OCI-LY7 (cell line): ENCODE data around the gene CBY2. TPM values are rescaled to one million over a fixed set of nuclear protein-coding genes. Genes with fewer than 3 reads are reported as not detected.

ENCODE experiments used
- BruUV-seq: library from RNA; stranded (reverse); fragments of 400-500 nt; replicated peaks from 2 replicates; lab custom pipeline; 2021; lab: Mats Ljungman, UMichigan
- CTCF ChIA-PET: fragments of 300-600 bp; sonication (Branson Sonifier 250); formaldehyde crosslinking; loops from one replicate; lab custom pipeline; 2022; ENCODE audit warnings: antibody characterized with exemption; ENCODE audit not compliant: unreplicated experiment; lab: Charles Lee
- POLR2A ChIA-PET: fragments of 300-600 bp; sonication (Branson Sonifier 250); formaldehyde crosslinking; loops from one replicate; lab custom pipeline; 2022; ENCODE audit warnings: antibody characterized with exemption; lab: Charles Lee
- DNase-seq: peaks from one replicate; pipeline ENCODE4 v3.0.0-alpha.2; 2015; ENCODE audit warnings: low spot score
- H2AFZ ChIP-seq: fragments of 200-600 bp; sonication (generic), shearing (Covaris generic); 2 replicates; pipeline ENCODE4 v1.6.1; 2014; ENCODE audit warnings: mild to moderate bottlenecking, antibody characterized with exemption, low read length, moderate library complexity
- H3K27ac ChIP-seq: fragments of 200-600 bp; sonication (generic); 2 replicates; pipeline ENCODE4 v1.5.1; 2014; ENCODE audit warnings: mixed run types, low read depth, mild to moderate bottlenecking, moderate library complexity, low read length, inconsistent platforms; ENCODE audit not compliant: poor library complexity, severe bottlenecking
- H3K36me3 ChIP-seq: fragments of 200-600 bp; sonication (generic); 2 replicates; pipeline ENCODE4 v1.6.1; 2014; ENCODE audit warnings: mild to moderate bottlenecking, antibody characterized with exemption, low read length, moderate library complexity, mixed read lengths; ENCODE audit not compliant: insufficient read depth
- H3K4me1 ChIP-seq: fragments of 200-600 bp; sonication (generic); 2 replicates; pipeline ENCODE4 v1.5.1; 2014; ENCODE audit warnings: mild to moderate bottlenecking, low read length; ENCODE audit not compliant: insufficient read depth, poor library complexity, severe bottlenecking
- H3K4me2 ChIP-seq: fragments of 200-600 bp; sonication (generic); 2 replicates; pipeline ENCODE4 v1.6.1; 2014; ENCODE audit warnings: mild to moderate bottlenecking, low read length
- H3K4me3 ChIP-seq: fragments of 200-600 bp; sonication (generic); 2 replicates; pipeline ENCODE4 v1.5.1; 2014; ENCODE audit warnings: mild to moderate bottlenecking, low read depth, low read length; ENCODE audit not compliant: poor library complexity, severe bottlenecking
- H3K79me2 ChIP-seq: fragments of 200-600 bp; sonication (generic); 2 replicates; pipeline ENCODE4 v1.6.1; 2016; ENCODE audit warnings: low read depth, mild to moderate bottlenecking, low read length, moderate library complexity, mixed read lengths; ENCODE audit not compliant: insufficient read depth
- H3K9me2 ChIP-seq: fragments of 200-600 bp; sonication (generic); 2 replicates; pipeline ENCODE4 v1.6.1; 2016; ENCODE audit warnings: mild to moderate bottlenecking, low read length, mixed read lengths; ENCODE audit not compliant: insufficient read depth
- H3K9me3 ChIP-seq: fragments of 200-600 bp; sonication (generic); 2 replicates; pipeline ENCODE4 v1.6.1; 2014; ENCODE audit warnings: mild to moderate bottlenecking, mixed run types, low read length, mixed read lengths
- H4K20me1 ChIP-seq: fragments of 200-600 bp; sonication (generic); 2 replicates; pipeline ENCODE4 v1.6.1; 2014; ENCODE audit warnings: mild to moderate bottlenecking, antibody characterized with exemption, low read length, moderate library complexity, mixed read lengths; ENCODE audit not compliant: insufficient read depth
- CTCF ChIP-seq: fragments of 200-600 bp; sonication (generic); conservative IDR thresholded peaks from 2 replicates; pipeline ENCODE4 v1.5.1; 2014; ENCODE audit warnings: mild to moderate bottlenecking, antibody characterized with exemption, low read length, moderate library complexity, mixed read lengths
- EZH2phosphoT487 ChIP-seq: fragments of 200-600 bp; sonication (generic); IDR thresholded peaks from 2 replicates; pipeline ENCODE4 v1.6.1; 2018; ENCODE audit warnings: low read depth, borderline replicate concordance, mild to moderate bottlenecking, mixed run types, antibody characterized with exemption, low read length, moderate library complexity, mixed read lengths
- intact Hi-C: fragments of 100-400 bp; cut with micrococcal nuclease; formaldehyde crosslinking; loops from one replicate; pipeline ENCODE4 v1.10.0; 2022; ENCODE audit not compliant: unreplicated experiment
- small RNA-seq: library from RNA; depleted of rRNA; stranded (forward); fragments of <200 nt; gene quantifications from one replicate; pipeline ENCODE3, GENCODE V24; 2014
- total RNA-seq, 2 experiments: library from RNA; depleted of rRNA in 1 of 2; stranded (reverse); fragments of >200 nt in 1 of 2; shearing (Covaris generic) in 1 of 2; gene quantifications; 2 replicates each; pipeline ENCODE4 v1.2.3, GENCODE V29; 2014 to 2022

The CBY2 gene
- total RNA-seq, 2 experiments from 2014 or later = not detected

GRCh38 chr13:45763419-45763818 lies 61.3 kb downstream of the CBY2 start:
- TF ChIP-seq EZH2phosphoT487 (no peak), CTCF (no peak)
- ChIA-PET CTCF (no interaction called here), POLR2A (interaction anchor here (0.6 kb wide), 1 partner anchor 1577 kb away, joined by 3 read pairs; no protein-coding TSS in a partner anchor)
- Histone ChIP-seq H3K4me3 (no peak overlapping the region), H3K4me1 (no peaks in the 10 kb centered on the region), H3K9me2 (no peaks in the 10 kb centered on the region), H3K4me2 (no peak overlapping the region), H3K27ac (no peak overlapping the region), H2AFZ (no peak overlapping the region), H4K20me1 (no peaks in the 10 kb centered on the region), H3K9me3 (no peaks in the 10 kb centered on the region), H3K36me3 (no peaks in the 10 kb centered on the region), H3K79me2 (no peaks in the 10 kb centered on the region)
- no TSS peak for BruUV-seq
- DNase-seq = no peak
- intact Hi-C loops = no loop called here

Small RNA genes within 50 kb of the gene (small RNA-seq; reads per million reads assigned to genes)
- not detected for gene RF00017

Other genes starting within 250 kb of the CBY2 start
- 28.9 and 50.5 TPM in 2 replicates for gene COG3, start 237.4 kb upstream of the CBY2 start, total RNA-seq (2014; rRNA removed; shearing (Covaris generic))
- 22.3 and 27.7 TPM in 2 replicates for gene COG3, start 237.4 kb upstream of the CBY2 start, total RNA-seq (2022)
- not detected in 2 replicates for gene ERICH6B, start 86.6 kb upstream of the CBY2 start, total RNA-seq (2014; rRNA removed; shearing (Covaris generic))
- not detected in 2 replicates for gene ERICH6B, start 86.6 kb upstream of the CBY2 start, total RNA-seq (2022)
- gene SIAH3, start 149.4 kb downstream of the CBY2 start, total RNA-seq (2014; rRNA removed; shearing (Covaris generic)) = not detected in 2 replicates
- not detected in 2 replicates for gene SIAH3, start 149.4 kb downstream of the CBY2 start, total RNA-seq (2022)